ENCODE measurements around the gene ZBED2. TPM values are rescaled to one million over a fixed set of nuclear protein-coding genes. Genes with fewer than 3 reads are reported as not detected.
"Not testable (repeated sequence)": the region's sequence is repeated elsewhere in the genome, so short reads cannot be mapped to it uniquely, and the experiment has no call there.

ZBED2 gene
- total RNA-seq, 1 donor from 2014 or later, result not detected

DNA sequence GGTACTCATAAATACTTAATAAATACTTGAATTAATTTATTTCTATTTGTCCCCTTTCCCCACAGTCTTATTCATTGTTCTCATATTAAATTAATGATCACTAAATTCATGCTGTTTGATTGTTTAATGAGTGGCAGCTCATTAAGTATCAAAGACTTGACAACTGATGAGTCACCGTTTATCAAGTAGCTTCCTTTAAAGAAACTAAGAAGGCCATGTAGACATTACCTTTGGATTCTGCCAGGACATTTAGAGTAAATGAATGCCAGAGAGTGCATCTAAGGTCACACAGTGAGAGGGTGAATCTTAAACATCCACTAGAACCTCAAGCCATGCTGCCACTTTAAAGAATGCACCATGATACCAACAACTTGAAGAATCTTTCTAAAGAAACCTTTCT lies 23.9 kb downstream of the ZBED2 start:
- DNase-seq, result no peak

DNA sequence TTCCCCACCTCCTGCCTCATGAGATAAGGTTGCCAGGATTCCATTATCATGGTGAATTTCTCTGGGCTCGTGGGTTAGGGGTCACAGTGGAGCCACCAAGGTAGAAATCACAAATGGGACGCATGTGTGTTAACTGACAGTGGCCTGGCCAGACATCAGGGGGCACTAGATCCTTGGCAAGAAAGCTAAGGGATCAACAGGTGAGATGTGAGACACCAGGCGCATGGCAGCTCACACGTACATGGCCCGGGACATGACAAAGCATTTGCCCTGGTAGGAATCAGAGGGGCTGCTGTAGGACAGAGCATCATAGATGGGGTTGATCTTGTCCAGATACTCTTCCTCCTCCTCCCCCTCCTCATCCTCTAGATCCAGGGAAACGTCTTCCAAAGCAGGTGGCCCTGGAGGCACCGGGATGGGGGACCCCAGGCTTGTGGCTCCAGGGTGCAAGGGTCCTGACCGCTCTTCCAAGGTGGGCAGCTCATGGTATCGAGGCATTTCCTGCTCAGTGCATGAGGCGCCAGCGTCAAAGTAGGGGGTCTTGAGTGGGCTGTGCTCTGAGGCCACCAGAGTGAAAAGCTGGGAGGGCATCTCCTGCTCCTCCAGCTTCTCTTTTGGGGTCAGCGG lies 24.6 kb downstream of the ZBED2 start:
- no peak for DNase-seq

DNA sequence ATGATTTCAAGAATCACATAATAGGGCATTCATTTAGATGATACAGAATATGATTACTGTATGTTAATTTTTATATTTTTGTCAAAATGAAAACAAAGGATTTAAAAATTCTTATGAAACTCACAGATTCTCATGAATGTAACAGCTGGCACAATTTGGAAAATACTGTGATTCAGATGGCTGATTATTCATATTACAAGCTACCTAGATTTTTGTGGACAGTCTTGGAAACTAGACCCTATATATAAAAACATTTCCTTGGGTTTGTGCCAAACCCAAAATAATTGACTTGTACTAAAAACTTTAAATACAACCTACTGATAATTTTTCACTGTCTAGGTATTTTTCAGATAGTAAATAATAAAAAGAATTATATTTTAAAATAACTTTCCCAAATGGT lies 26.2 kb downstream of the ZBED2 start:
- no peak for DNase-seq

DNA sequence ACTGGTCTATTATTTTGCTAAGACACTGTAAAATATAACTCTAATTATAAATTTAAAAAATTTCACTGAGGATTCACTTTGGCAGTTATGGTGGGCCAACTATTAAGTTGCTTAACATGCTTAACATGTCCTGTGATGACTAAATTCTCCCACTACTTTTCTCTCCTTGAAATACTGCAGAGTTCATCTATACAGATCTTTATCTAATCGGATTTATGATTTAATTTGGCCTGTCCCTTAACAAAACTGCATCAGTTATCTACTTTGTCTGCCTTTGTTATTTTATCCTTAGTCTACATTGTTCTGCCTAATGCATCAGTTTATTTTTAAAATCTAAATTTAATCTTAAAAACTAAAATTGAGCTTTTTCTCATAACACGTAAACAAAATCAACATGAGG lies 26.8 kb downstream of the ZBED2 start:
- no peak for DNase-seq

DNA sequence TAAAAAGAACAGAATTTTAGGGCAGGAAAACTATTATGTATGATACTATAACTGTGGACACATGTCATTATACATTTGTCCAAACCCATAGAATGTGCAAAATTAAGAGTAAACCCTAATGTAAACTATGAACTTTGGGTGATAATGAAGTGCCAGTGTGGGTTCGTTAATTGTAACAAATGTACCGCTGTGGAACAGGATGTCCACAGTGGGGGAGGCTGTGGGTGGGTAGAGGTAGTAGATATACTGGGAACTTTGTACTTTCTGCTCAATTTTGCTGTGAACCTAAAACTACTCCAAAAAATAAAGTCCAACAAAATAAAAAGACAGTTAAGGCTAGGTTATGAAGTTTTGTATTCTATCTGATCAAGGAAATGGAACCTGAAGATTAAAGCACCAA lies 28.3 kb downstream of the ZBED2 start:
- DNase-seq, result no peak

DNA sequence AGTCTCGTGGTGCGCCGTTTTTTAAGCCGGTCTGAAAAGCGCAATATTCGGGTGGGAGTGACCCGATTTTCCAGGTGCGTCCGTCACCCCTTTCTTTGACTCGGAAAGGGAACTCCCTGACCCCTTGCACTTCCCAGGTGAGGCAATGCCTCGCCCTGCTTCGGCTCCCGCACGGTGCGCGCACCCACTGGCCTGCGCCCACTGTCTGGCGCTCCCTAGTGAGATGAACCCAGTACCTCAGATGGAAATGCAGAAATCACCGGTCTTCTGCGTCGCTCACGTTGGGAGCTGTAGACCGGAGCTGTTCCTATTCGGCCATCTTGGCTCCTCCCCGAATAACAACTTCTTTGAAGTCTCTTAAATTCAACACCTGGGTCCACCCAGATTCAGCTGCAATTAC lies 33.2 kb downstream of the ZBED2 start:
- not testable (repeated sequence) for DNase-seq

DNA sequence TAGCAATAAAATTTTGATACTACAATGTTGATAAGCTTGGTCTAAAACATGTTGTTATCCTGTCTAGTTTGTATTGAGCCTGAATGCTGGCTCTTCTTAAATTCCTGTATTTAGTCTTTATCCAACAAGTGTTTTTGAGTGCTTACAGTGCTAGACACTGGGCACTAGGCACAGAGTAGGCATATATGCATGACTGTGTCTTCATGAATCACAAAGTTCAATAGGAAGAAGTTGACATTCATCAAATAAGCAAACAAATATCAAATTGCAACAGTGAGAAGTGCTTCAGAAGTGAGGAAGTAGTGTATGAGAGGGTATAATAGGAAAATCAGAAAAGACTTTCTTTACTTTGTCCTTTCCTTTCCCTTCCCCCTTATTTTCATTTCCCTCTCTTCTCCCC lies 46.4 kb downstream of the ZBED2 start:
- DNase-seq, result no peak

DNA sequence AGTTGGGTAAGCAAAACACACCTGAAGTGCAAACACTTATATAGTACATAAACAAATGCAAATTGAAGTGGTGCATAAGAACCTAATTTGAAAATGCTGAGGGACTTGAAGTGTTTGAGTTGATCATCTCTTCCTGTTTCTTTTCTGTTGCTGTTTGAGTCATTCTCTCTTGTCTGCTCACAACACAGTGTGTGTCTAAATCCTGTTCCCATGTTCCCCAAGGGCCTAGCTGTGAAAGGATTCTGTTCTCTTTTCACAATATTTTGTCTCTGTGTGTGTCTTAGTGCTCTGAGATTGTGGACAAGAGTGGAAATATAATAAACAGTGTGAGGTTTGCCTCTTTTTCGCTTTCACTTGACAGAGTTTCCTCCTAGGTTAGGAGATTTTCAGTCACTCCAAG lies 47.1 kb downstream of the ZBED2 start:
- no peak for DNase-seq

DNA sequence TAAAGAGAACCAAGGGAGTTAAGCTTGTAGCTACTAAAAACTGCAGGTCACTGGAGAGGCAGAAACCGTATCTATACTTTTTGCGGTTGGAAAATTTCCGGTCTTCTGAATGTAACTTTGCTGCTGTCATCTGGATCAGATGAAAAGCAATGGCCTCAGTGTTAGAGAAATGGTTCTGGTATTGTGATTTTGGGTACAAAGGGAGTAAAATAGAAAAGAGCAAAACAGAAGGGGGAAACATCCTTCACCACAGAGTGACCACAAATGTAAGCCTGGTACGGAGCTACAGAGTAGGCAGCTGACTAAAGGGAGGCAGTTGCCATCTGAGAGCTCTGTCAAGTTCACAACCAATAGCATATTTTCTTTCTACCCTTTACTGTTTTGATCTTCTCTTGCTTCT lies 47.5 kb downstream of the ZBED2 start:
- DNase-seq, result no peak

DNA sequence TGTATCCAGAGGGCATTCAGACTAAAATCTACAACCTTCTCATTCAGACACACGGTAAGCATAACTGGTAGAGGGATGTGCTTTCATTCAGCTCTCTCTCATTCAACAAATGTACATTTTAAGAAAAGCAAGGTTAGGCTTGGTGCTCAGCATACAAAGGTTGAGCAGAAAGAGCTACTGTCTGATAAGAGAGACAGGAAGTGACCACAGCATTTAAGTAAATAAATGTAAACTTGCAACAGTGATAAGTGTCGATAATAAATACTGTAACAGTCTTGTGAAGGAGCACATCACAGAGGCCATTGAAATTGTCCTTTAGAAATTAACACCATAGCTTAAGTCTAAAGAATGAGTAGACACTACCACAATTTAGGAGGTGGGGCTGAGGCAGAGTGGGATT lies 49.8 kb downstream of the ZBED2 start:
- no peak for DNase-seq

Other genes starting within 250 kb of the ZBED2 start
- gene CD96, start 53.1 kb downstream of the ZBED2 start, total RNA-seq, result not detected in 2 replicates
- 1.7 and 2.9 TPM in 2 replicates for gene PLCXD2, start 79.3 kb upstream of the ZBED2 start, total RNA-seq